Measurements from ENCODE around the gene LCOR. TPM values are rescaled to one million over a fixed set of nuclear protein-coding genes. Genes with fewer than 3 reads are reported as not detected.

Gene LCOR
- total RNA-seq, 1 donor from 2014 or later, result 9.6 TPM

DNA sequence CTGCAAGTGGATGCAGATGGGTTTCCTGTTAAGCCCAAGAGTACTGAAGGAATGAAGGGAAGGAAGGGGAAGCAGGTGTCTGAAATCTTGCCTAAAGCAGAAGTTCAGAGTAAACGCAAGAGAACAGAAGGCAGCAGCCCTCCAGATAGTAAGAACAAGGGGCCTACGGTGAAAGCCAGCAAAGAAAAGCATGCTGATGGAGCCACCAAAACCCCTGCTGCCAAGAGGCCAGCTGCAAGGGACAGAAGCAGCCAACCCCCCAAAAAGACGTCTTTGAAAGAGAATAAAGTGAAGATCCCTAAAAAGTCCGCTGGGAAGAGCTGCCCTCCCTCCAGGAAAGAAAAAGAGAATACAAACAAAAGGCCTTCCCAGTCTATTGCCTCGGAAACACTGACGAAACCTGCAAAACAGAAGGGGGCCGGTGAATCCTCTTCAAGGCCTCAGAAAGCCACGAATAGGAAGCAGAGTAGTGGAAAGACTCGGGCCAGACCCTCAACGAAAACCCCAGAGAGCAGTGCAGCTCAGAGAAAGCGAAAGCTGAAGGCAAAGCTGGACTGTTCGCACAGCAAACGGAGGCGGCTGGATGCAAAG, 152.5 kb downstream of the LCOR start:
- no peak for DNase-seq (ENCODE audit: low read depth in 2 of 2)

DNA sequence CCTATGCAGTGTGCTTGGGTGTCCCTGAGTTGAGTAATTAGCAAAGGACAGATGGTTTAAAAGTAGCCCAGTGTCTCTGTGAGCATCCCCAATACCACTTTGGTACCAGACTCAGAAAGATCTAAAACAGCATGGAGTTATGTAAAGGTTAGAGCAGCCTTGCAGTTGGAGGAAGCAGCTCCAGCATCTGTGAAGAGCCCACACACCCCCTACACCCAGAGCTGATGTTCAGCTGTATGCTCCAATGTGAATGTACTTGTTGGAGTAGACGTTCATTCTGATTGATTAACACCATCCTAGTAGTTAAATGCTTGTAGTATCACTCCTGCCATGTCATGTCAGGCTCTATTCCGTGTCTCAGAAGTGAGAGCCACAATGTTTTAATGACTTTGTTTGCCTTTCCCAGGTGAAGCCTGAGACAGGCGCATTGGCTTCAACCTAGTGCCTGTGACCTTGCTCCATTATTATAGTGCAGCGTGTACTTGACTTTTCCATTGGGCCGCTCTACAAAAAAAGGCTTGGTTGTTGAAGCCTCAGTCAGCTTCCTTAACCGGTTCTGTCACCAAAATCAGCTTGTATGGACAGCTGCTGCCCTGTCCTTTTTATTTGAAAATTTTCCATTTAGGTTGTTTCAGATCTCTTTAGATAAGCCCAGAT, 154.2 kb downstream of the LCOR start:
- DNase-seq (ENCODE audit: low read depth in 2 of 2), result no peak

DNA sequence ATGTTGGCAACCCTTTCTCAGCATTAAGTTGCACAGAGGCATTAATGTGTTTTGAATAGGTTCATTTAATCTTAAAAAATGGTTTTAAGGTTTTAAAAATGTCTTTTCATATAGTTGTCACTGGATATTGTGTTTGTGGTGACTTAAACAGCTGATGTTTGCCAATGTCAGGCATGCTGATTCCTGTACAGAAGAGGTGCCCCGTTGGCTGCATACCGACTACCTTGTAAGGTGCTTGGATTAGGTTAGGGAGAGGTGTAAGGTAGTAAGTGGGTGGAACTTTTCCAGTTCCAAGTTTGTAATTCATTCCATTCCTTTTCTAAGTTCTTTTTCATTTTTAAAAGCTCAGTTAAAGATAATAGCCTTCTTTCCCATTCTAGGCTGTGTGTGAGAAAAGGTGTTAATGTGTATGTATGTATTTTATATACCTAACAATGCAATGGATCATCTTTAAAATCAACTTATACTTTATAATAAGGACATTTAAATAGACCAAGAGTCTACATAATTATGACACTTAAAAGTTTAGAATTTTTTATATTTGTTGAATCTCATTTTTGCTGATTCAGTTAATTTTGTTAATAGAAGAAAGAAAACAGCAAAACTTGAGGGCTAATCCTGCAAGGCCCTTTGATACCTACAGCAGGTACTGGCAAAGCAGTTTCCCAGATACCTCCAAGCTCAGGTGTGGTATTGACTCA, 155.2 kb downstream of the LCOR start:
- no peak for DNase-seq (ENCODE audit: low read depth in 2 of 2)

DNA sequence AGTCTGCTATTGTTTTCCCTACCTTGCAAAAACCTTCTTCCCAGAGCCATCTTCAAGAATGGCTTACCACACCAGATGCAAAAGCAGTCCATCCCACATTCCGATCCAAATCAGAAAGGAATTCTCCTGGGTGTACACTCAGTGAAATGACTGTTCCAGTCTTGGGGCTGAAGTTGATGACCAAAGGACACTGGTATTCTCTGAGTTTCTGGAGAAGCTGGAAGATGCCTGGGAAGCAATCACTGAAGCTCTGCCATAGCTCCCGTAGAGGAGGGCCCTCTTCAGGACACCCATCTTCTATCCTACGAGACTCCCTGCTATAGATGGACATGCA, 155.7 kb downstream of the LCOR start:
- no peak for DNase-seq (ENCODE audit: low read depth in 2 of 2)

DNA sequence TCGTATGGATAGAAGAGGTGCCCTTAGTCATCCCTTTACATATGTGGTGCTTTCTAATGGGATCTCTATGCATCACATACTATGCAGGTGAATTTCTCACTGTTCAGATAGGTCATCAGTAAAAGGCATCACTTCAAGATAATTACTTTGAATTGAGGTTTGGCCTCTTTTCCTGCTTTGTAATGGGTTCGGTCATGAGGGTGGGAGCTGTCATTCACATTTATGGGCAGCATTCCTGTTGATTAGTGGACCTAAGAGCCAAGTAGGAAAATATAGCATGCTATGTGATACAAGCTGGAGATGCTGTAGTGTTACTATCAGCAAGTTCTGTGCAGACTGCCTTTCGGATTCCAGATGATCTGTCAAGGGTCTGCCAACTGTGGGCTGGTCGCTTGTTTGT, 156.3 kb downstream of the LCOR start:
- no peak for DNase-seq (ENCODE audit: low read depth in 2 of 2)

DNA sequence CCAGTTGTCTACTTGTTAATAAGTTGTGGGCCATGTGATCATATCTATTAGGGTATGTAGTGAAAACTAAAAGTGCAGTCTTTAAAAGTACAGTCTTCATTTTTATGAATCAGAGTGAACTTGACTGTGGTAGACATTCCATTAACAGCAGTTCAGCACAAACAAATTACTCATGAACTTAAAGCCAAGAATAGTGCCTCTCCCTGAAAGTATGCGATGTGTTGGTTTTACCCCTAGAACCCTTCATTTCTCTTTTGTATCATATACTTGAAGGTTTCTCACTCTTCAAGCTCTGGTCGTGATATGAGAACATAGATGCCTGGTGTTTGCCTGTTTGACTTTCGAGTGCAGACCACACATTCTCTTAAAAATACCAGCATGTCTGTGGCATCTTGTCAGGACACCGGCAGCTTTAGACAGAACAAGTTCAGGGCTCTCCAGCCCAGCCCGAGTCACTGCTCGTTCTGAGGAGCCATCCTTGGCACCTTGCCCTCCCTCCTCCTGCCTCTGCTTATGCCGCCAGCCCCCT, 159.3 kb downstream of the LCOR start:
- DNase-seq (ENCODE audit: low read depth in 2 of 2), result no peak

DNA sequence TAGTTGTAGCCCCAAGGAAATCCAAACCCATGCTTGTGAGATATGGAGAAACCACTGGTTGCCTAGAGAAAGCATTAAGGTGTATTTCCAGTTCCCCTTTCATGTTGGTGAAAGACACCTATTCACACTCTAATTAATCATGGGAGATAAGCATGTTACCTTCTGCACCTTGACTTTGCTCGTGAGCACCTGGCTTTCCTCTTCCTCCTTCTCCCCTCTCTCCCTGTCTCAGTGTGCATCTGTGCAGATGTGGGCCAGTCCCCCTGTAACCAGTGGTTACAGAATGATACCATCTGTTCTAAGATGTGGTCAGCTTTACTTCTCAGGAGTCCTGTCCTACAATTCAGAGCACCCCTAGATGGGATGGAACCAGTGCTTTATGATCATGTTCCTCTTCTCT, 160.6 kb downstream of the LCOR start:
- no peak for DNase-seq (ENCODE audit: low read depth in 2 of 2)

DNA sequence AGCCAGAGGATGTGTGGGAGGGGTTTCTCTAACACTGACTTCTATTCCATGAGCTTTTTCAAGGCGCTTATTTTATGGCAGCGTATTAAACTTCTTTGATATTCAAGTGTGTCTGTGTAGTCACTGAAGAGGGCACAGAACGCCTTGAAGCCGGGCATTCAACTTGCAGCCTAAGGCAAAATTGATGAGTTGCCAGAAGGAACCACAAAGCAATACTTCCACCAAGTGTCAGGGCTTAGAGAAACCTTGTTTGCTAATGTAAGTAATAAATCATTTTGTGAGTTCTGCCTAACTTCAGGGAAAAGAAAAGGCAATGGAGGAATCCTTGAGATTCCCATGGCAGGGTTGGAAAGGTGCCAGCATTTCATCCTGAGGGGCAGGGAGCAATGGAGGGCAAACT, 163.8 kb downstream of the LCOR start:
- peak in 1 of 2 donors; percentile 14 for DNase-seq (ENCODE audit: low read depth in 2 of 2)

DNA sequence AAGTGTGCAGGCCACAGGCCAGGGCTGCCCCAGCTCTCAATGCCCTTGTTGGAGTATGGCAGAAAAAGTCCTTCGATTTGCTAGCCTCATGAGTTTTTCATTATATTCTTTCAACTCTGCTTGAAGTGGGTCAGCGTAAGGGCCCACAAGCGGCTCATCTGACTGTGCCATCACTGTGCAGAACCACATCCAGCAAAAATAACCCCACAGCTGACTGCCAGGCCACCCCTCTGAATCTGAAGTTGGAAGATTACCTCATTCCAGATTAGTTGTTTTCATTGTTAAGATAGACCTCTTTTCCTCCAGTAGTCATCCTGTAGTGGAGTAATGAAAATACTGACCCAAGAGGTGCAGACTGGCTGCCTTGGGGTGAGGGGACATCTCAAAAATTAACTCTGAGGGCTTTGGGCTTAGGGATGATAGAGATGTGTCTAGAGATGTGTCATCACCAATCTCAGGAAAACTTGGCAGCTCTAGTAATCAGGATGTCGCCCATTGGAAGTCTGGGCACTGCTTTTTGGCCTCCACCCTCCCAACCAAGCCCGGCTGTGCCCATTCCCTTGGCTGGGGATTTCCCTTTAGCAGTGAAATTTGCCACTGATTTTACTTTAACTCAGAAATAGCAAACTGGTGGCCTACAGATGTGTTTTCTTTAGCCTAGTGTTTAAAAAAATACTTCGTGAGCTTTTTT, 164.3 kb downstream of the LCOR start:
- DNase-seq (ENCODE audit: low read depth in 2 of 2), result no peak

DNA sequence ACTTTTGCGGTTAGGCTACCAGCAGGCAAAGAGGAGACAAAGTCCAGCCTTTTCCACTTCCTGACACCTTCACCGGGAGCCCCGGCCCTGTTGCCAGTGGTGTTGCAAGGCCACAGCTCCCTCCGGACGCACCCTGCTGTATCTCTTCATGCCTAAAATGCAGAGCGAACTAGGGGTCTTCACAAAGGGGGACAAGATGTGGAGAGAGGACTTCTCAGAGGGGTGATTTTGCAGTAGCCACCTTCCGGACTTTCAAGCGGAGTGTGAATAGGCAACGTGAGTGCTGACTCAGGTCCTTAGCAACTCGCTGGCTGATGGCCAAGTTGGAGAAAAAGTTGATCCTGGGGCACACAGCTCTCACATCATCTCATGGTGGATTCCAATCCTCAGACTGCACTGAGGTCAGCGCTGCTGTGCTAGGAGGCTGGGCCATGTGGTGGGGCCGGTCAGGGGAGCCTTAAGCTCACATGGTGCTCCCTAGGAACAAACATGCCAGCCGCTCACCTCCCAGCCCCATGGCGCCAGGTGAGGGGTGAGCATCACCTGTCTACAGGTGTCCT, 166.3 kb downstream of the LCOR start:
- peak in 1 of 2 donors; percentile 19 for DNase-seq (ENCODE audit: low read depth in 2 of 2)

DNA sequence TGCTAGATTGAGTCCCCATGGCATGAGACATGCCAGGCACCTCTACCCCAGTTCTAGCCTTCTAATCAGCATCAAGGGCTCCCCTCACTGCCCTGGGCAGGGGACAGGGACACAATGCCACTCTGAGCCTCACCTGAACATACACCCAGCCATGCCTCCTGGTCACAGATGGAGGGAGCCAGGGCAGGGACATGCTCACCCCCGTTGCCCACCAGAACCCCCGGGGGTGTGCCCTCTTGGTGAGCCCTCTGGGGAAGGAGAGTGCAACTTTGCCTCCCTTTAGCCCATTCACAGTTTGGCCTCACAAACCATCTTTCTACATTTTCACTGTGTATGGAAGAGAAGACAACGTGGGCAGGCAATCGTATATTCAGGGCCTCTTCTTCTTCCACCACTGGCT, 167.2 kb downstream of the LCOR start:
- no peak for DNase-seq (ENCODE audit: low read depth in 2 of 2)

DNA sequence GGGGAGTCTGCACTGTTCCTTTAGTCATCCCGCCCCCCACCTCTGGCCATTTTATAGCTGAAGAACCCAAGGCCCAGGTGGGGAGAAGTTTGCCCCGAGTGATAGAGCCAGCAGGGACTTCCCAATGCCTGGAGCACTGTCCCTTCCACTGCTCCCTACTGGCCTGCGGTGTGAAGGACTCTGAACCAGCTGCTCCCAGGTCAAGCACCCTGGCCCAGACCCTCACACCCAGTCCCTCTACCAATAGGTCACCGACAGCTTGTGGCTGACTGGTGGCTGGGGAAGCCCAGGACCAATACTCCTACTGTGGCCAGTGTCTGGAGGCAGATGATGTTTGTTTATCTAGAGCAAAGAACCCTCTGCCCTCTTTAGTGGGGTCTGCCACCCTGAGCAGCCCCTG, 167.9 kb downstream of the LCOR start:
- no peak for DNase-seq (ENCODE audit: low read depth in 2 of 2)

DNA sequence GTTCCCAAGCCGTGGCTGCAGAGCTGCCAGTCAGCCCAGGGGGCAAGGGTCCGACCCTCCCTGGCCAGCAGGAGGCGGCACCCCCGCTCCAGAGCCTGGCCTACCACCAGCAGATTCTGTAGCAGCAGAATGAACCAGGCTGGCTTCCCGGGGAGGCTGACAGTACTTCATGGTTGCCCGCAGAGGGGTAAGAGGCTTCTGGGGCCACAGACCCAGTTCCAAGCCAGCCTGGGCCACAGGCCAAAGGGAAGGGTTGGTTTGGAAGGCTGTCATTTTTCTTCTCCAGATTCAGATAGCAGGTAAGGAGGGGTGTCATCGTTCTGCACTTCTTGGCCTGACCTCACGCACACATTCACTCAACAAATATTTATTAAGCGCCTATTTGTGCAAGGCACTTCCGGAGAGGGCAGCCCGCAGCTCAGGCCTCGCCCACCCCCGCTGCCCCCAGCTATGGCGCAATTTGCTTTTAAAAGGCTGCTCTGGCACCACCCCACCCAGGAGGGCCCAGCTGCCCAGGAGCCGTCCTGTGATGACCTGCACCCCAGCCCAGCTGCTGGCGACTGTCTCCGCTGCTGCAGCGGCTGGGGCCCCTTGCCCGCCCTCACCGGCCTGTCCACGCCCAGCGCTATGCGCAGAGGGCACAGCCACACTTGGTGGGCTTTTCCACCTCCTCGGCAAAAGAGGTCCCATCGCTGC, 168.5 kb downstream of the LCOR start:
- DNase-seq (ENCODE audit: low read depth in 2 of 2), result no peak

DNA sequence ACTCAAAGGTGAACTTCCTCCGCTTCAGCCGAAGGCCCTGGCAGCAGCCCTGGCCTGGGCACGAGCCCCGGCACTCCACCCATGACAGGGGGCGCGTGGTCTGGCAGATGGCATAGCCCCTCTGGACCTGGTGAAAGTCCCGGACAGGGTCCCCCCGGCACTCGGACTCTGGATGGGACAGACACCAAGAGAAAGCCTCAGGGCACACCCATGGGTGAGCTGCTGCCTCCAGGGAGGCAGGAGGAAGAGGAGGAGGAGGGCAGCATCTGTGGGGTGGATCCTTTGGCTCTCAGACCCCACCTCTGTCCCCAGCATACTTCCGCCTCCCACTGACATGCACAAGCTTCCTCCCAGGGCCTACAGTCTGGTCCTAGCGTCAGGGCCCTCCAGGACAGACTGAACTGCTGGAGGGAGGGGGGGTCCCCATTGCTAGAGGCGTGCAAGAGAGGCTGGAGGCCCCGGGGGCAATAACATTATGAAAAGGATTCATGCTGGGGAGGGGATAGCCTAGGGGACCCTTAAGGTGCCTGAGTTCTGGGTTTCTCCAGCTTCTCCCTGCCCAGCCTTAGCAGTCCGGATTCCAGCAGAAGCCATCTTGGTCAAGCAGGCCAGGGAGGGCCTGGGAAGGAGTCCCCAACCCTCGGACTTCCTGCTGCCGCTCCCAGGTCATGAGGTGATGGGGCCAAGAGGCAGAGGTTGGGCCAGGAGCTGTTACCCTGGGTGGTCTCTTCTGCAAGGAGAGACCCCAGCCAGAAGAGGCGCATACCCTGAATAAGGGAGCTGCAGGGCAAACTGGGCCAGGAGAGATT, 169.3 kb downstream of the LCOR start:
- DNase-seq (ENCODE audit: low read depth in 2 of 2), result no peak

DNA sequence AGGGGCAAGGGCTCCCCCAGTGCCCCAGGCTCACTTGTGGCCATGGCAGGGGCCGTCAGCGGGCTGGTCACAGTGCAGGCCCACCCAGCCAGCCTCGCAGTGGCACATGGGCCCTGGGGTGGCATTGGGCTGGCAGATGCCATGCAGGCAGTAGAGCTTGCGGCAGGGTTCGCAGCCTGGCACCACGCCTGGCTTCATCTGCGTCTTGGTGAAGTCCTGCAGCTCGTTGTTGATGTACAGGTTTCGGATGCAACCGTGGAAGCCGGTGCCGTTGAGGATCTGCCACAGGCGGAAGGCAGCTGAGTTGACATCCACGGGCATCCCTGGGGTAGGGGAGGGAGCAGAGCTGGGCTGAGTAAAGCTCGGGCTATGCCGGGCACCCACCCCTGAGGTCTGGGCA, 170.6 kb downstream of the LCOR start:
- DNase-seq (ENCODE audit: low read depth in 2 of 2), result no peak

DNA sequence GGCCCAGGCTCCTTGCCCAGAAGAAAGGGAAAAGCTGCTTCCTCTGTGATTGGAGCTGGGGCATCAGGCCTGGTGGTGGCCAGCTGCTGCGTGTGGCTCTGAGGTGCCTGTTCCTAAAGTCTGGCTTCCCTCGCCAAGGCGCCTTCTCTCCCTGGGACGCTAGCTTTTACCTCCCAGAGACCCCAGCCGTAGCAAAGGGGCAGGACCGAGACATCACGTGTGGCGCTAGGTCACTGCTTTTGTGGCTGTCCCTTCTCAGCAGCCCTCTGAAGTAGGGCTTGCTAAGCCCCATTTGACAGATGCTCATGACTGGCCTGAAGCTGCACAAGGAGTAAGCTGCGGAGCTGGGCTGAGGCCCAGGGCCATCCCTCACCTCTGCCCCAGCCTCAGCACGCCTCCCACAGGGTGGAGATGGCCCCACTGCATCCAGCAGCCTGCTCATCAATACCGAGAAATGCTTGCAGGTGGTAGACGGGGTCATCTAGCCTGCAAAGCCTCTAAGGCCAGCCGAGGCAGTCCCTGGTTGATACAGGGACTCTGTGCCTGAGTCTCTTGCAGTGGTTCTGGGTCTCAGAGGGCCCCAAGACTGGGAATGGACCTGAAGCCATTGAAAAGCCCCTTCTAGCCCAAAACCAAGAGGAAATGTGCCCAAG, 171.2 kb downstream of the LCOR start:
- no peak for DNase-seq (ENCODE audit: low read depth in 2 of 2)

DNA sequence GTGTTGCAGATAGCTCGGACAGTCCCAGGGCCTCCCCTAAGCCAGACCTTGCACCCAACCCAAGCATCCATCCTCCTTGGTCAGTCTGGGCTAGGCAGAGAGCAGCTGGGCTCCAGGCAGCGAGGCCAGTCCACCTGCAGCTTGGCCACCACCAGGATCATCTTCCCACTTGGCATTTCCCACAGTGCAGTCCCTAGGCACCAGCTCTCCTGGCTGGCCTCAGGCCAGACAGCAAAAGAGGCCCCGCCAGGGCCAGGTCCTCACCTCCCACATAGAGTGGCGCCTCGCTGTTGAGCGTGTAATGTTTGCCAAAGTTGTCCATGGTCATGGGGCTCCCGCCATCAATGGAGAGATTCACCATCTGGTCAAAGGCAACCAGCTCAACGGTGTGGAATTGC, 171.7 kb downstream of the LCOR start:
- DNase-seq (ENCODE audit: low read depth in 2 of 2), result no peak

DNA sequence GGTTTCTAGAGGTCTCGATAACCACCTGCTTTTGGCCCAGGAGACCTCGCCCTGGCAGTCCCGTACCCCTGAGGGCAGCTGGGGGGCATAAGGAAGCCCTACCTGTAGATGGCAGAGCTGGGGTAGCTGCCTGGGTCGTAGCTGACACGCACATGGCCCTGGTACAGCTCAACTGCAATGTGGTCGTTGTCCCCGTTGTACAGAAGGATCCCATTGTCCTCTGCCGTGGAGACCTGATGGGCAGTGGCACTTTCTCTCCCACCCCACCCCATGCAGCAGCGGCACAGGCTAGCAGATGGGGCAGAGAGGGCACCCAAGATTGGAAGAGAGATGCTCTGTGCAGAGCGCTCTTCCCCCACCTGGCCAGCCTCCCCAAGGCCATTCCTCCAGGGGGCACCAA, 172.5 kb downstream of the LCOR start:
- DNase-seq (ENCODE audit: low read depth in 2 of 2), result no peak

DNA sequence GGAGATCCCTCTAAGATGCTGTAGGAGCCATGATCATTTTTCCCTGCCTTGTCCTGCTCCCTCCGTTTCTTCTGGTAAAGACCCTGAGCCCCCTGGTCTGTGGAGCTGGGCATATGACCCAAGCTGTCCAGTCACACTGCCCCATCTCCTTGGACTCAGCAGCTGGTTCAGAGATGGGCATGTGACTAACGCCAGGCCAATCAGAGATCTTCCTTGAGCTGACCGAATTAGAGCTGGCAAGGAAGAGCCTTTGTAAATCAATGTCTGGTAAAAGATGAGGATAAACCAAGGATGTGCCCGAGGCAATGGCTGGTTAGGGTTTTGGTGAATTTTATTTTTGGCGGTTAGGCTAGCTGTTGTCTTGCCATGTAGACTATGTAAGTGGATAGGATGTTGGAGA, 173.3 kb downstream of the LCOR start:
- DNase-seq (ENCODE audit: low read depth in 2 of 2), result no peak

DNA sequence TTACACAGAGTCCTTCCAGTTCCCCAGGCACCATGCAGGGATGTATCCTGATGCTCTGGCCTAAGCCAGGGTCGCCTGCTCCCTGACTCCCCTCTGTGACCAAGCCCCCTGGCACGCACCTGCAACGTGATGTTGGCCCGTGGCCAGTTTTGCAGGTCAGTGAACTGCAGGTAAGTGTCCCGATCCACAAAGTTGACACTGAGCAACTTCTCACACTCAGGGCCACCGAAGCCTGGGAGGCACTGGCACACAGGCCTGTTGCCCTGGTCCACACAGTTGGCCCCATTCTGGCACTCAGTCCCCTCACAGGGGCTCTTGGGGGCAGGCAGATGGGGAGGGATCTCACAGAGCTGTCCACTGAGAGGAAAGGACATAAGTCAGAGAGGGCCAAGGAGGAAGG, 174.3 kb downstream of the LCOR start:
- no peak for DNase-seq (ENCODE audit: low read depth in 2 of 2)

All from dermis microvascular lymphatic vessel endothelial cell (primary cell).